ENCODE measurements around the gene LIF. TPM values are rescaled to one million over a fixed set of nuclear protein-coding genes. Genes with fewer than 3 reads are reported as not detected.
"Not testable (repeated sequence)": the region's sequence is repeated elsewhere in the genome, so short reads cannot be mapped to it uniquely, and the experiment has no call there.

The LIF gene
- total RNA-seq, 2 experiments from 2014 or later = 508 to 564 TPM

DNA sequence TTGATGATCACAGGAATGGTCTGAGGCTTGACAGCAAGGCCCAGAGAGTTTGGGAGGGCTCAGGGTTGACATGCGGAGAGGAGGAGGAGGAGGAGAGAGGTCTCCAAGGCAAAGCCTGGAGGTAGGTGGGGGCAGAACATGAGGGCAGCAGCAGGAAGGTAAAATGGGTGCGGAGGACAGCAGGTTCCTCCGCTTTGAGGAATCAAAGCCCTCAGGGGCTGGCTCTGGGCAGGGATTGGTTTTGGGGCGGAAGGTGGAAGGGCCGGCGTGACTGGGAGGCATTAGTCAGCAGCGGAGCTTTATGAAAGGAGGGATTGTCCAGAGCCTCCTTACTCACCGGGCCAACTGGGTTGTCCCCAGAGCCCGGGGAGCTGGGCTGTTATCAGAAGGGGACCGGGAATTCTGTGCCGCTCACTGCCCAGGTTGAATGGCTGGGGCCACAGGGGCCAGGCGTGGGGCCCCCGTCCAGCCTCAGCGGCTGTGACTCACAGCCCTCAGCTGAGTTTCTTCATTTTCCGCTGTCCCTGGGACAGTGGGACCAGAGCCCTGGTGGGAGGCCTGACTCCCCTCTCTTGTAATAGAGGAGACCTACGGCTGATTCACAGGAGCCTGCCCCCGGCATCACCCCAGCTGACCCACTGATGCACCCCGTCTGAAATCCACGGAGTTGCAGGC, 36.2 kb downstream of the LIF start:
- Mint-ChIP-seq H3K4me1 (peaks cover 69% of the 10 kb centered on the region), H3K27me3 (no peaks in the 10 kb centered on the region), H3K9me3 (no peaks in the 10 kb centered on the region), H3K4me3 (no peak overlapping the region), H3K27ac (peak overlapping the region; percentile 49), H3K36me3 (no peaks in the 10 kb centered on the region)
- no peak for ATAC-seq (ENCODE audit: low read depth)
- no peak for DNase-seq
- POLR2A ChIA-PET = interaction anchor here (1.1 to 1.9 kb wide), 2 partner anchors 19 to 27 kb away, joined by 3 to 8 read pairs; no protein-coding TSS in a partner anchor

DNA sequence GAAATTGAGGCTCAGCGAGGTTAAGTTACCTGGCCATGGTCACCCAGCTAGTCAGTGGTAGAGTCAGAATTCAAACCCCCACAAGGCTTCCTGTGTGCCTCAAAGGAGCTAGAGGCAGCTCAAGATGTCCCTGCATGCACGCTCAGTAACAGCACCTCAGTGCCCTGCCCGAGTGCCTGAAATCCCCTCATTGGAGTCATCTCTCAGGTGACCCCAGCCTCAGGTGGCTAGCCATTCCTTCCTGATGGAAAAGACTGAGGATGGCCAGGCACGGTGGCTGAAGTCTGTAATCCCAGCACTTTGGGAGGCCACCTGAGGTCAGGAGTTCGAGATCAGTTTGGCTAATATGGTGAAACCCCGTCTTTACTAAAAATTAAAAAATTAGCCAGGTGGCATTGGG, 36.9 kb downstream of the LIF start:
- ATAC-seq (ENCODE audit: low read depth) = no peak
- Mint-ChIP-seq H3K27ac (peak overlapping the region; percentile 75), H3K9me3 (no peaks in the 10 kb centered on the region), H3K27me3 (no peaks in the 10 kb centered on the region), H3K4me1 (peaks cover 62% of the 10 kb centered on the region), H3K36me3 (no peaks in the 10 kb centered on the region), H3K4me3 (no peak overlapping the region)
- DNase-seq = no peak
- POLR2A ChIA-PET = interaction anchor here (1.0 to 1.9 kb wide), 4 partner anchors 12 to 27 kb away, joined by 3 to 8 read pairs (median 5); no protein-coding TSS in a partner anchor

DNA sequence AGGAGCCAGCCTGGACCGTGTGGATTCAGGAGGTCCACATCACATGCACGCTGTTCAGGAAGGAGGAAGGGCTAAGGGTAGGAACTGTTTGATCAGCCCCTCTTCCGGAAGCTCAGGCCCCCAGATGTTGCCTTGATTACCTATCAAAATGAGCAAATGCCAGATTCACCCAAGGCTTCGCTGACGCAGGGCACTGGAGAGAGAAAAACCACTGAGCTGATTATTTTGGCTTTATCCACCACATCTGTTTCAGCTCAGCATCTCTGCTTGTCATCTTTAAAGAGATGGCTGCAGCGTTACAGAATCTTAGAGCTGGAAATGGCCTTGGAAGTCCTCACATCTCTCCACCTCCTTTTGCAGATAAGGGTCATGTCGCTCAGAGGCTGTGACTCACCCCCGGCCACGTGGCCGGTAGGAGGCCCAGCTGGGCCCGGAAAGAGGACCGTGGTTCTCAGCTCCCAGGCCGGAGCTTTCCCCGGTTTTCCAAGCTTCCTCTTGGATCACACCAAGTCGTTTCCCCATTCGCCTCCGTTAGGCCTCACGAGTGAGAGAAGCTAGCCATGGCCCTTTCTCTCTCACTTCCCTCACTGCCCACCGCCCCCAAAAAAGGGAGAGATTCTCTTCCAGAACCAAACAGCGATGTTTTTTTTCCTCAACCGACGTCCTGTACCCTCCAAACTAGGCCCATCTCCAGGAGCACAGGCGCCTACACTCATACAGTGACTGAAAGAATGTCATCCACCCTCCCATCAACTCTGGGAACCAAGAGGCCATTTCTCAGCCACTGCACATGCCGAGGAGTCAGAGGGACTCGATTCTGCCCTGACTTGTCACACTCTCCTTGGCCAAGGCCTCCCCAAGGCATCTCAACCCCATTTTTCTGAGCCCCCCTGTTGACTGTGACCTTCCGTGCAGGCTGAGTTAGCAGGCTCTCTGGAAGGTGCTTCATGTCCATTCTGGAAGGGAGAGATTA, 37.6 kb downstream of the LIF start:
- Mint-ChIP-seq H3K9me3 (no peaks in the 10 kb centered on the region), H3K36me3 (no peaks in the 10 kb centered on the region), H3K27ac (peak overlapping the region; percentile 75), H3K4me1 (peaks cover 63% of the 10 kb centered on the region), H3K4me3 (no peak overlapping the region), H3K27me3 (no peaks in the 10 kb centered on the region)
- POLR2A ChIA-PET = interaction anchor here (0.6 to 1.9 kb wide), 5 partner anchors 11 to 30 kb away, joined by 3 to 8 read pairs (median 4); no protein-coding TSS in a partner anchor
- DNase-seq (no peak), ATAC-seq (ENCODE audit: low read depth) (peak; percentile 18)

DNA sequence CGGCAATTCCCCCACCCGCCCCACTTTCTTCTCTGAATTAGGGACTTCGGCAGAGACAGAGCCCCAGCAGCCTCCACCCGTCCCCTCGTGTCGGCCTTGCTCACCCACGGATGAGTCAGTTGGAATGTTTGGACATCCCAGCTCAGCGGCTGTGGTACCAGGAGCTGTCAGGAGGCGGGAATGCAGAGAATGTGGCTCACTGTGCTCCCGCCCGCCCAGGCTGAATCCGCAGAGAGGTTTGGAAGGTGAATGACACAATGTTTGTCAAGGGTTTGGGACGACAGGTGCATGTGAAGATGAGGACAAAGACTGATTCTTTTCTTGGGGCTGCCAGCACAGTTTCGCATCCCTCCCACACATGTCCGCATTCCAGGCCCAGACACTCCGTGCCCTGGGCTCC, 39.6 kb downstream of the LIF start:
- H3K4me1 Mint-ChIP-seq = peaks cover 55% of the 10 kb centered on the region
- DNase-seq (no peak), ATAC-seq (ENCODE audit: low read depth) (no peak)
- no peak overlapping the region for H3K4me3 Mint-ChIP-seq
- H3K9me3 Mint-ChIP-seq = no peaks in the 10 kb centered on the region
- H3K27ac Mint-ChIP-seq = peak overlapping the region; percentile 62
- peaks cover 5% of the 10 kb centered on the region for H3K36me3 Mint-ChIP-seq
- POLR2A ChIA-PET = interaction anchor here (0.7 to 1.2 kb wide), 2 partner anchors 14 to 21 kb away, joined by 3 read pairs; no protein-coding TSS in a partner anchor
- H3K27me3 Mint-ChIP-seq = no peaks in the 10 kb centered on the region

DNA sequence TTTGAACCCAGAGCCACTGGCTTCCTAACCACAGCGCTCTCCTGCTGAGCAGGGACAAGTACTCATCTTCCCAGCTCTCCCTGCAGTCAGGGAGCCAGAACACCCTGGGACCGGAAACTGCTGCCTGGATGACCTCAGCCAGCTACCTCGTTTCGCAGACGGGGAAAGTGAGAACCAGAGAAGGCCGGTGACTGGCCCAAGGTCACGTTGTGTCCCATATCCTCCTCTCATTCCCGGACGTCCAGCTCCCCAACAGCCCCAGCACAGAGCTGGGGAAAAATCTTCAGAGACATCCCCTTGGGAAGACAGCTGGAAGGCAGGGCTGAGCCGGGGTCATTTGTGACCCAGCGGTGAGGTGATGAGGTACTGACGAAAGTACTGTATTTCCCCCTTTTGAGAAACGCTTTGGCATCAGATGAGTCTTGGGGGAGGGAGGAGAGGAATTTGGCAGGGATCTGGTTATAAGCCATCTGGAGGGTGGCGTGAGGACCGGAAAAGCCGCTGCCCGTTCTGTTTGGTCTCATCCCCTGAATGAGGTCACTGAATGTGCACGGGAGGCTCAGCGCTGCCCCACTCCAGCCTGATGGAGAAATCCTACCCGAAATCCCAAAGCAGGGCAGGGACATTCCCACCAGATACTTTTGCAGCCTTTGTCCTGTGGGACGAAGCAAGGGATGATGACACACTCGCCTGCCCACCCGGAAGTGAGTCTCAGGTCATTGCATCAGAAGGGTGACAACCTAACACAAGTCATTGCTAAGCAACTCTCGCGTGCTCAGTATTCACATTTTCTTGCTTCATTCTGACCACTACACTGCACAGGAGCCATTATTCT, 41.1 kb downstream of the LIF start:
- no peak overlapping the region for H3K4me3 Mint-ChIP-seq
- peak overlapping the region; percentile 71 for H3K27ac Mint-ChIP-seq
- peaks cover 5% of the 10 kb centered on the region for H3K9me3 Mint-ChIP-seq
- DNase-seq = peak; percentile 10
- peaks cover 47% of the 10 kb centered on the region for H3K4me1 Mint-ChIP-seq
- H3K36me3 Mint-ChIP-seq = peaks cover 12% of the 10 kb centered on the region
- POLR2A ChIA-PET = interaction anchor here (1.2 to 2.1 kb wide), 3 partner anchors 9 to 20 kb away, joined by 3 to 6 read pairs (median 4); no protein-coding TSS in a partner anchor
- H3K27me3 Mint-ChIP-seq = no peaks in the 10 kb centered on the region
- ATAC-seq (ENCODE audit: low read depth) = no peak

DNA sequence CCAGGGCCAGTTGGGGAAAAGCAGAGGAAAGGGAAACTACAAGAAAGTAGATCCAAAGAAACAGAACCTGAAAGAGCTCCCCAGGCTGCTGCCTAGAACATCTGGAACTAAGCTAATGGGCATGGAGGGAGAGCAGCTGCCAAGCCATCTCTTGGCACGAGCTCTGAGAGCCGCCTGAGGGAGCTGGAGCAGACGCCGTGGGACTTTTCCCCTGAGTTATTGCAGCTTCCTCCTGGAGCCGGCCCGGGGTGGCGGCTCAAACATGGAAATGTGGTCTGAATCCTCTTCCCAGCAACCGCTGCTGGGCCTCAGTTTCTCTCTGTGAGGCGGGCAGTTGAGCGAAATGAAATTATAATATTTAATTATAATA, 41.8 kb downstream of the LIF start:
- peaks cover 41% of the 10 kb centered on the region for H3K4me1 Mint-ChIP-seq
- DNase-seq (peak; percentile 11), ATAC-seq (ENCODE audit: low read depth) (no peak)
- H3K36me3 Mint-ChIP-seq = peaks cover 12% of the 10 kb centered on the region
- no peak overlapping the region for H3K4me3 Mint-ChIP-seq
- H3K9me3 Mint-ChIP-seq = peaks cover 5% of the 10 kb centered on the region
- POLR2A ChIA-PET = interaction anchor here (2.1 kb wide), 1 partner anchor 14 kb away, joined by 6 read pairs; no protein-coding TSS in a partner anchor
- no peaks in the 10 kb centered on the region for H3K27me3 Mint-ChIP-seq
- H3K27ac Mint-ChIP-seq = peak overlapping the region; percentile 21

DNA sequence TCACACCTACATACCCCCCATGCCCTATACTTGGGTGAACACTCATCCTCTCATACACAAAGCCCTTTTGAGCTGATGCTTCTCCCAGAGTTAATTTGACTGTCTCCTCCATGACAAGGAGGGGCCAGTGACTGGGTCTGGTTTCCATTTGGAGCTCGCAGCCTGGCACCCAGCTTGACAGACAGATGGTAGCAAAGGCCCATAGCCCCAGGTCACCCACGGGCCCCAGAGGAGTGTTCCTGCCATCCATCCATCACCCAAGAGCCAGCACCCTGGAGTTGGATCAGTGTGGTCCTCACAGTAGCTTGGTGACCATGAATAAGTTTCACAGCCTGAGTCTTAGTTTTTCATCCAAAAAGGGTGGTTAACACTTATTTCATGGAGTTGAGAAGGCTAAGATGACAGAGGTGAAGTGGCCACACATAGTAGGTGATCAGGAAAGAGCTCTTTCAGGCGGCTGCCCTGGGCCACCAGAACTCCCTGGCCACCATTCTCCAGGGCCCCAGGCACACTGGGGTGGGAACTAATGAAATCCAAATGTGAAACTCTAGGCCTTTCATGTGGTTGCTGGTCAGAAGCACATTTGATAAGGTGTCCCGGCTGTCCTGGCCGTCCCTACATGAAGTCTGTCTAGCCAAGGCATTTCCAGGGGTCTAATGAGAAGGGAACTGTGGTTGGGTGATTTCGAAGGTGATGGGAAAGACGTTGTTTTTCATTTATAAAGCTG, 42.4 kb downstream of the LIF start:
- ATAC-seq (ENCODE audit: low read depth) (no peak), DNase-seq (no peak)
- peak overlapping the region; percentile 21 for H3K27ac Mint-ChIP-seq
- peaks cover 12% of the 10 kb centered on the region for H3K36me3 Mint-ChIP-seq
- H3K4me3 Mint-ChIP-seq = no peak overlapping the region
- POLR2A ChIA-PET = interaction anchor here (2.1 kb wide), 1 partner anchor 13 kb away, joined by 6 read pairs; no protein-coding TSS in a partner anchor
- H3K27me3 Mint-ChIP-seq = no peaks in the 10 kb centered on the region
- H3K9me3 Mint-ChIP-seq = peaks cover 5% of the 10 kb centered on the region
- H3K4me1 Mint-ChIP-seq = peaks cover 40% of the 10 kb centered on the region

DNA sequence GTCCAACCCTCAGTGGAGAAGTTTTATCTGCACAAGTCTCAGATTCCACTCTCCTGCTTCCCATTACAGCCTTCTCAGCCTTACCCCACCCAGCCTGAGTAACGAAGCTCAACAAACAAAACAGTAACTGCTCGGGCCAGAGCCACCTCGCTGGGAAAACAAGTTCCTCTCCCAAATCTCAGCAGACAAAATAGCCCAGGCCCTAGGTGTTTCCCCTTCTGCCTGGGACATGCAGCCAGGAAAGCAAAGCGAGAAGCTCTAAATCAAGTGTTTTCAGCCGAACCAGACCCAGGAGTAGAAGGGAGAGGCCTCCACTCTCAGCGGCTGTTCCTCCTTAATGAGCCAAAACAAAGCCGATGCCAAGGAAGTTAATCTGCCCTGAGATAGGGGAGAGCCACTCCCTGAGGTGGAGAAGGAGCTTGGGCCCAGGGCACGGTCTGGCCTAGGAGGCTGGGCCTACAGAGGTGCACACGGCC, 44.0 kb downstream of the LIF start:
- H3K4me1 Mint-ChIP-seq = peaks cover 38% of the 10 kb centered on the region
- H3K4me3 Mint-ChIP-seq = no peak overlapping the region
- H3K36me3 Mint-ChIP-seq = peaks cover 12% of the 10 kb centered on the region
- no peaks in the 10 kb centered on the region for H3K27me3 Mint-ChIP-seq
- ATAC-seq (ENCODE audit: low read depth) = no peak
- H3K9me3 Mint-ChIP-seq = peaks cover 6% of the 10 kb centered on the region
- no peak for DNase-seq
- POLR2A ChIA-PET = interaction anchor here (0.8 kb wide), 1 partner anchor 15 kb away, joined by 3 read pairs; no protein-coding TSS in a partner anchor
- peak overlapping the region; percentile 21 for H3K27ac Mint-ChIP-seq

DNA sequence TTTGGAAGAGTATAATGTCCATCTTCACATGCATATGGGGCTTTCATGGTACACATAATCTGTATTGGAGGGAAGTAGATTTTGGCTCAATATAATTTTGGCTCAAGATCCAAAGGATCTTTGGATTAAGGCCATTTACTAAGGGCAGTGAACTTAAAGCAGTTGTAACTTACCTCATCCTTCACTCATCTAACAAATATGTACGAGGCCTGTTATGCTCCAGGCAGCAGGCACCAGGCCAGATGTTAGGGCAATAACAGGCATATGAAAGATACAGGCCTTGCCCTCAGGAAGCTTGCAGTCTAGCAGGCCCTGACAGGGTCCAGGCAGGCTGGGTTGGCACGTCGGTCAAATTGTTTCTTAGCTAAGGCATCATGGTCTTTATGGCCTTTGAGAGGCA, 44.6 kb downstream of the LIF start:
- ATAC-seq (ENCODE audit: low read depth) = no peak
- Mint-ChIP-seq H3K4me1 (peaks cover 40% of the 10 kb centered on the region), H3K36me3 (peaks cover 12% of the 10 kb centered on the region), H3K27me3 (no peaks in the 10 kb centered on the region), H3K27ac (no peak overlapping the region), H3K4me3 (no peak overlapping the region), H3K9me3 (peaks cover 6% of the 10 kb centered on the region)
- no peak for DNase-seq
- POLR2A ChIA-PET = interaction anchor here (0.5 to 0.8 kb wide), 2 partner anchors 16 to 18 kb away, joined by 3 to 4 read pairs; no protein-coding TSS in a partner anchor

DNA sequence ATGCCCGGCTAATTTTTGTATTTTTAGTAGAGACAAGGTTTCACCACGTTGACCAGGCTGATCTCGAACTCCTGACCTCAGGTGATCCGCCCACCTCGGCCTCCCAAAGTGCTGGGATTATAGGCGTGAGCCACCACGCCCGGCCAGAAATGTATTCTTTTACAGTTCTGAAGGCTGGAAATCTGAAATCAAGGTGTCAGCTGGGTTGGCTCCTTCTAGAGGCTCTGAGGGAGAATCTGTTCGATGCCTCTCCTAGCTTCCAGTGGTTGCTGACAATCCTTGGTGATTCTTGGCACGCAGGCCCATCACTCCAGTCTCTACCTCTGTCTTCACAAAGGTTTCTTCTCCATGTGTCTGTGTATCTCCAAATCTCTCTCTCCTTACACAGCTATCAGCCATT, 45.7 kb downstream of the LIF start:
- not testable (repeated sequence) for H3K4me3 Mint-ChIP-seq; H3K27ac Mint-ChIP-seq; H3K9me3 Mint-ChIP-seq; DNase-seq; ATAC-seq (ENCODE audit: low read depth); H3K27me3 Mint-ChIP-seq
- Mint-ChIP-seq H3K4me1 (peaks cover 43% of the 10 kb centered on the region), H3K36me3 (peaks cover 12% of the 10 kb centered on the region)
- POLR2A ChIA-PET = interaction anchor here (0.7 to 1.0 kb wide), 3 partner anchors 10 to 17 kb away, joined by 3 to 5 read pairs (median 4); no protein-coding TSS in a partner anchor

DNA sequence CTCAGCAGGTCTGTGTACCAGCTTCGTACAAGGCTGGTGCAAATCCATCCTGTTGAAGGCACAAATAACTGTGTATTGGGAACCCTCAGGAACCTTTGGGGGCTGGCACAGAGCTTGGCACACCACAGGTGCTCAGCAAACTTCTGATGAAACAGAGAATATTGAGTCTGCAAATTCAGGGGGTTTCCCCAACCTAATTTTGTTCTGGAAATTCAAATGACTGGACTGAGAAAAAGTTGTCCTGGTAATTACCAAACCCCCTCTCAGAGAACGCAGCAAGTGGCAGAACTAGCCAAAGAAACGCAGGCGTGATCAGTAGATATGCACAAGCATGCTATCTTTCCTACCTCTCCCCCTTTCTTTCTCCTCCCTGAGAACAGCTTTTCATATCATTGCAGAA, 47.6 kb downstream of the LIF start:
- DNase-seq (no peak), ATAC-seq (ENCODE audit: low read depth) (no peak)
- H3K36me3 Mint-ChIP-seq = peaks cover 24% of the 10 kb centered on the region
- no peak overlapping the region for H3K4me3 Mint-ChIP-seq
- peaks cover 53% of the 10 kb centered on the region for H3K4me1 Mint-ChIP-seq
- POLR2A ChIA-PET = interaction anchor here (0.8 to 3.3 kb wide), 5 partner anchors 10 to 43 kb away, joined by 4 to 28 read pairs (median 5); no protein-coding TSS in a partner anchor
- no peak overlapping the region for H3K27ac Mint-ChIP-seq
- no peaks in the 10 kb centered on the region for H3K27me3 Mint-ChIP-seq
- peaks cover 6% of the 10 kb centered on the region for H3K9me3 Mint-ChIP-seq
